Smooth muscle cell (in vitro differentiated cells): Measurements from ENCODE around the gene GLT1D1. TPM values are rescaled to one million over a fixed set of nuclear protein-coding genes. Genes with fewer than 3 reads are reported as not detected.

Source experiments
- DNase-seq: peaks from one replicate; lab custom pipeline; 2025; ENCODE audit not compliant: unreplicated experiment; lab: John Stamatoyannopoulos, UW
- H2AFZ ChIP-seq: fragments of 200-600 bp; sonication (generic); 2 replicates; pipeline ENCODE4 v1.6.0; 2016; ENCODE audit warnings: antibody characterized with exemption, low read depth, mild to moderate bottlenecking
- H3F3A ChIP-seq: fragments of 200-600 bp; sonication (generic); 2 replicates; pipeline ENCODE4 v1.6.0; 2017; ENCODE audit warnings: antibody characterized with exemption, low read depth
- H3K27ac ChIP-seq: fragments of 200-600 bp; sonication (generic); 2 replicates; pipeline ENCODE4 v1.5.1; 2016; ENCODE audit warnings: low read depth, mild to moderate bottlenecking
- H3K27me3 ChIP-seq: fragments of 200-600 bp; sonication (generic); 2 replicates; pipeline ENCODE4 v1.6.1; 2016; ENCODE audit warnings: low read depth, mild to moderate bottlenecking
- H3K36me3 ChIP-seq: fragments of 200-600 bp; sonication (generic); 2 replicates; pipeline ENCODE4 v1.5.1; 2016; ENCODE audit warnings: low read depth
- H3K4me1 ChIP-seq: fragments of 200-600 bp; sonication (generic); 2 replicates; pipeline ENCODE4 v1.5.1; 2016; ENCODE audit warnings: low read depth
- H3K4me2 ChIP-seq: fragments of 200-600 bp; sonication (generic); 2 replicates; pipeline ENCODE4 v1.6.0; 2016; ENCODE audit warnings: mild to moderate bottlenecking
- H3K4me3 ChIP-seq: fragments of 200-600 bp; sonication (generic); 2 replicates; pipeline ENCODE4 v1.5.1; 2016; ENCODE audit warnings: mild to moderate bottlenecking
- H3K79me2 ChIP-seq: fragments of 200-600 bp; sonication (generic); 2 replicates; pipeline ENCODE4 v1.6.0; 2016; ENCODE audit warnings: low read depth, mild to moderate bottlenecking
- H3K9ac ChIP-seq: fragments of 200-600 bp; sonication (generic); 2 replicates; pipeline ENCODE4 v1.6.0; 2016; ENCODE audit warnings: low read depth
- H3K9me3 ChIP-seq: fragments of 200-600 bp; sonication (generic); replicated peaks from 2 replicates; pipeline ENCODE4 v1.5.1; 2016; ENCODE audit warnings: low read depth
- H4K20me1 ChIP-seq: fragments of 200-600 bp; sonication (generic); 2 replicates; pipeline ENCODE4 v1.6.0; 2016; ENCODE audit warnings: low read depth
- WGBS: methylation state at CpG from one replicate; pipeline ENCODE4 v1.1.7; 2016; ENCODE audit warnings: low lambda C conversion rate; 5-methylcytosine and 5-hydroxymethylcytosine counted together
- polyA plus RNA-seq: library from polyadenylated mRNA; unstranded; fragments of >200 nt; fragmentation: Nextera tagmentation; extraction: Ambion mirVana; gene quantifications from 2 replicates; pipeline ENCODE4 v1.2.1, GENCODE V29; 2016
- total RNA-seq: library from RNA; depleted of rRNA; stranded (reverse); fragments of >200 nt; gene quantifications from 2 replicates; pipeline ENCODE4 v1.2.3, GENCODE V29; 2014
- TF ChIP-seq, protein P1 (sequence below): fragments of 200-600 bp; sonication (generic); IDR thresholded peaks from 2 replicates; pipeline ENCODE4 v1.5.1; 2017; ENCODE audit warnings: borderline replicate concordance, mild to moderate bottlenecking, antibody characterized with exemption; ENCODE audit not compliant: insufficient read depth, poor library complexity, severe bottlenecking

The GLT1D1 gene
- total and polyA plus RNA-seq, 2 experiments from 2014 or later: 0.07 to 0.18 TPM

DNA sequence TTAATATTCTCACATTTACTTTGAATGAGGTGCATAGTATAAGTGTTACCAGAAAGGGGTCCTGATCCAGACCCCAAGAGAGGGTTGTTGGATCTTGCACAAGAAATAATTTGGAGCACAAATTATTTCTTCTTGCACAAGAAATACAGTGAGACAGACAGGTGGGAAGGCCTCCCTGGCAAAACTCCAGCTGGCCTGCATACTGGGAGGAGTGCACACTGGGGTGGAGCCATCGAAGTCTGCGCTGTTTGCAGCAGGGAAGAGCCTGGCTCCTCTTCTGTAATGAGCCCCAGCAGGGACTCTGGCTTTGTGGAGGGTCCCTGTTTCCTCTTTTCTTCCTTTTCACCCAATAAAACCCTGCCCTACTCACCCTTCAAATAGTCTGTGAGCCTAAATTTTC, 141.6 kb downstream of the GLT1D1 start:
- DNase-seq: no peak
- TF ChIP-seq, protein P1, sequence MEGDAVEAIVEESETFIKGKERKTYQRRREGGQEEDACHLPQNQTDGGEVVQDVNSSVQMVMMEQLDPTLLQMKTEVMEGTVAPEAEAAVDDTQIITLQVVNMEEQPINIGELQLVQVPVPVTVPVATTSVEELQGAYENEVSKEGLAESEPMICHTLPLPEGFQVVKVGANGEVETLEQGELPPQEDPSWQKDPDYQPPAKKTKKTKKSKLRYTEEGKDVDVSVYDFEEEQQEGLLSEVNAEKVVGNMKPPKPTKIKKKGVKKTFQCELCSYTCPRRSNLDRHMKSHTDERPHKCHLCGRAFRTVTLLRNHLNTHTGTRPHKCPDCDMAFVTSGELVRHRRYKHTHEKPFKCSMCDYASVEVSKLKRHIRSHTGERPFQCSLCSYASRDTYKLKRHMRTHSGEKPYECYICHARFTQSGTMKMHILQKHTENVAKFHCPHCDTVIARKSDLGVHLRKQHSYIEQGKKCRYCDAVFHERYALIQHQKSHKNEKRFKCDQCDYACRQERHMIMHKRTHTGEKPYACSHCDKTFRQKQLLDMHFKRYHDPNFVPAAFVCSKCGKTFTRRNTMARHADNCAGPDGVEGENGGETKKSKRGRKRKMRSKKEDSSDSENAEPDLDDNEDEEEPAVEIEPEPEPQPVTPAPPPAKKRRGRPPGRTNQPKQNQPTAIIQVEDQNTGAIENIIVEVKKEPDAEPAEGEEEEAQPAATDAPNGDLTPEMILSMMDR: no peak
- 94% methylated on average over 2 of the region's 2 CpGs for WGBS
- H3K9me3 ChIP-seq: no peaks in the 10 kb centered on the region
- no peak overlapping the region for H2AFZ ChIP-seq
- H3K27ac ChIP-seq: no peak overlapping the region
- no peaks in the 10 kb centered on the region for H3K27me3 ChIP-seq
- no peaks in the 10 kb centered on the region for H3K36me3 ChIP-seq
- no peaks in the 10 kb centered on the region for H3K79me2 ChIP-seq
- H3K4me3 ChIP-seq: no peak overlapping the region
- no peaks in the 10 kb centered on the region for H3F3A ChIP-seq
- no peaks in the 10 kb centered on the region for H4K20me1 ChIP-seq
- H3K4me2 ChIP-seq: no peak overlapping the region
- no peaks in the 10 kb centered on the region for H3K4me1 ChIP-seq
- no peak overlapping the region for H3K9ac ChIP-seq

GRCh38 chr12:128995619-128996018, 142.3 kb downstream of the GLT1D1 start:
- 73% methylated on average over 8 of the region's 8 CpGs for WGBS
- Histone ChIP-seq H3K9me3 (no peaks in the 10 kb centered on the region), H3K9ac (no peak overlapping the region), H3K36me3 (no peaks in the 10 kb centered on the region), H3K27ac (no peak overlapping the region), H3K4me3 (no peak overlapping the region), H2AFZ (no peak overlapping the region), H3K27me3 (no peaks in the 10 kb centered on the region), H3K4me1 (no peaks in the 10 kb centered on the region), H3F3A (no peaks in the 10 kb centered on the region), H4K20me1 (no peaks in the 10 kb centered on the region), H3K79me2 (no peaks in the 10 kb centered on the region), H3K4me2 (no peak overlapping the region)
- no peak for DNase-seq
- TF ChIP-seq, protein P1: no peak

- WGBS: 92% methylated on average over 6 of the region's 6 CpGs
- no peaks in the 10 kb centered on the region for H4K20me1 ChIP-seq
- no peaks in the 10 kb centered on the region for H3F3A ChIP-seq
- H3K9me3 ChIP-seq: no peaks in the 10 kb centered on the region
- H2AFZ ChIP-seq: no peak overlapping the region
- H3K27me3 ChIP-seq: no peaks in the 10 kb centered on the region
- H3K36me3 ChIP-seq: no peaks in the 10 kb centered on the region
- no peak overlapping the region for H3K9ac ChIP-seq
- TF ChIP-seq, protein P1: no peak
- H3K4me2 ChIP-seq: no peak overlapping the region
- H3K79me2 ChIP-seq: no peaks in the 10 kb centered on the region
- no peak overlapping the region for H3K27ac ChIP-seq
- H3K4me1 ChIP-seq: no peaks in the 10 kb centered on the region
- no peak for DNase-seq
- H3K4me3 ChIP-seq: no peak overlapping the region
Observed at GRCh38 chr12:129001826-129002225, 148.5 kb downstream of the GLT1D1 start.

DNA sequence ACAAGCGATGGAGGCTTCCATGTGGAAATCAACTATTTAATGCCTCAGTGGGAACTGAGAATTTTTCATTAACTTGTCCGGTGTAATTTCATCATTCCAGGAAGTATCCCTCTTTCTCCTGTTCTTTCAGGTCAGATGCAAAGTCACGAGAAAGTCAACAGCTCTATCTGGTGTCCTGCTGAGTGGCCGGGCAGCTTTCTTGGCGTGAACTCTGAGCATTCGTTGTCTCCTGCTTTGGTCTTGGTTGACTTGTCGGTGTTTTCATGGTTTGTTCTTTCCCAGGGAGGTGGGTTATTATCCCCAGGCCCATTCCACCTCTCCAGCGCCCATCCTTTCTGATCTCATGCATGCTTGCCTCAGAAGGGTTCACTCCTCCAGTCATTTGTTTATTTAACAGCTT, 149.1 kb downstream of the GLT1D1 start:
- H3K79me2 ChIP-seq: no peaks in the 10 kb centered on the region
- WGBS: 81% methylated on average over 7 of the region's 8 CpGs
- H3K4me3 ChIP-seq: no peak overlapping the region
- no peaks in the 10 kb centered on the region for H3K36me3 ChIP-seq
- no peaks in the 10 kb centered on the region for H3F3A ChIP-seq
- H4K20me1 ChIP-seq: no peaks in the 10 kb centered on the region
- no peak overlapping the region for H2AFZ ChIP-seq
- no peak overlapping the region for H3K4me2 ChIP-seq
- no peak overlapping the region for H3K9ac ChIP-seq
- H3K27me3 ChIP-seq: no peaks in the 10 kb centered on the region
- H3K9me3 ChIP-seq: no peaks in the 10 kb centered on the region
- no peak overlapping the region for H3K27ac ChIP-seq
- H3K4me1 ChIP-seq: no peaks in the 10 kb centered on the region
- no peak for DNase-seq
- TF ChIP-seq, protein P1: no peak
